K562 (cell line): Measurements from ENCODE around the gene CALM3. TPM values are rescaled to one million over a fixed set of nuclear protein-coding genes. Genes with fewer than 3 reads are reported as not detected.

Experiments
- ARID4B ChIP-seq: sonication (generic); formaldehyde crosslinking; IDR thresholded peaks from 2 replicates; pipeline ENCODE4 v1.8.0; 2022; ENCODE audit warnings: mild to moderate bottlenecking, missing genetic modification reagents
- L3MBTL2 ChIP-seq: fragments of 450-650 bp; IDR thresholded peaks from 2 replicates; pipeline ENCODE4 v1.6.1; 2016; ENCODE audit warnings: mild to moderate bottlenecking, moderate library complexity
- TFAP4 ChIP-seq: sonication (generic); formaldehyde crosslinking; IDR thresholded peaks from 2 replicates; pipeline ENCODE4 v1.8.0; 2022; ENCODE audit warnings: missing genetic modification reagents, mild to moderate bottlenecking, moderate library complexity, borderline replicate concordance
- polyA plus RNA-seq, 8 experiments: library from polyadenylated mRNA; depleted of rRNA in 4 of 8; stranded (reverse) in 5 of 8; unstranded in 3 of 8; fragments of >200 nt; fragmentation: Nextera tagmentation in 2 of 8; fragmentation: Illumina TruSeq in 1 of 8; extraction: Ambion mirVana in 2 of 8; extraction: Trizol in 1 of 8; gene quantifications; 2 replicates each; pipeline versions ENCODE4 v1.2.1 to v1.2.3, GENCODE V29; 2011 to 2014; ENCODE audit warnings: inconsistent platforms in 1 of 8, missing spikeins in 1 of 8
- total RNA-seq, 7 experiments: library from RNA; depleted of rRNA in 6 of 7; stranded (reverse); fragments of >200 nt in 6 of 7; fragmentation: Illumina TruSeq in 2 of 7; extraction: Trizol in 2 of 7; gene quantifications; 2 replicates each; pipeline versions ENCODE4 v1.2.1 to v1.2.3, GENCODE V29; 2011 to 2021; ENCODE audit warnings: low replicate concordance in 1 of 7

CALM3 gene
- total and polyA plus RNA-seq, 9 of the 15 experiments (the other 6 are each of a cell fraction or from before 2014, with no cell fraction given), result 34.6 to 350 (median 156) TPM

GRCh38 chr19:46616631-46617322, 15.6 kb downstream of the CALM3 start (continued):
- peak; percentile 95 for TF ChIP-seq TFAP4 (CRISPR knock-in tag)
- TF ChIP-seq ARID4B (CRISPR knock-in tag), result no peak
- TF ChIP-seq L3MBTL2, result peak; percentile 13; the same call in 1 of the 2 replicates
